ENCODE measurements around the gene UNKL. TPM values are rescaled to one million over a fixed set of nuclear protein-coding genes. Genes with fewer than 3 reads are reported as not detected.
"Not testable (repeated sequence)": the region's sequence is repeated elsewhere in the genome, so short reads cannot be mapped to it uniquely, and the experiment has no call there.

The UNKL gene
- total RNA-seq, 1 experiment from 2014 or later, result 10.5 TPM

DNA sequence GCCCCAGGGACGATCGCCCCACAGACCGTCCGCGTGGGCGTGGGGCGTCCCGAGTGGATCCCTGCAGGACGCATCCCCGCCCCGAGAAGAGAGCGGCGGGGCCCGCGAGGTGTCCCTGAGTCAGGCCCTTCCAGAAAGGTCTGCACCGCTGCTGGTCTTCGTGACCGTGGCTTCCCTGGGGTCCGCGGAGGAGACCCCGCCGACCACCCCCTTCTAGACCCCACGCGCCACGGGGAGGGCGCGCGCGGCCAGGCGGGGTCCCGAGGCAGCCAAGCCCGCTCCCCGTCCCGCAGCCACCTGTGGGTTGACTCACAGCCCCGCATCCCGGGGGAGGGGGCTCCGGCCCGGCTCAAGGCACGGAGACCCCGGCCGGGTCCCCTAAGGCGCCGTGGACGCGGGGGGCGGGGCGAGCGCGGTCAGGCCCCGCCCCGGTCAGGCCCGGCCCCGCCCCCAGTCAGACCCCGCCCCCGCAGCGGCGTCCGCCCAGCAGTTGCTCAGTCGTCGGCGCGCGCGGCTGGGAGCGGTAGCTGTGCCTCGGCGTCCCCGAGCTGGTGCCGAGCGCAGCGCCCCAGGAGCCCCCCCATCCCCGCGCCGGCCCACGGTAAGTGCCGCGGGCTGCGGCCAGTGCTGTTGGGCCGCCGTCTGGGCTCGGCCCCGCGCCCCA, 81.2 kb downstream of the UNKL start, which contains the start of gene BAIAP3:
Gene BAIAP3 (plus strand): TSS at position 497 of the 664 bp plus-strand sequence. CDS start 4,905 bp downstream, outside the sequence.
- no peak for DNase-seq
- no peaks in the 10 kb centered on the region for H3K36me3 ChIP-seq
- peaks cover 52% of the 10 kb centered on the region for H3K27me3 ChIP-seq
- no peak within 1 kb of the TSS for H3K4me3 ChIP-seq
- H3K9me3 ChIP-seq, result peaks cover 2% of the 10 kb centered on the region; the same call in 1 of the 2 replicates

DNA sequence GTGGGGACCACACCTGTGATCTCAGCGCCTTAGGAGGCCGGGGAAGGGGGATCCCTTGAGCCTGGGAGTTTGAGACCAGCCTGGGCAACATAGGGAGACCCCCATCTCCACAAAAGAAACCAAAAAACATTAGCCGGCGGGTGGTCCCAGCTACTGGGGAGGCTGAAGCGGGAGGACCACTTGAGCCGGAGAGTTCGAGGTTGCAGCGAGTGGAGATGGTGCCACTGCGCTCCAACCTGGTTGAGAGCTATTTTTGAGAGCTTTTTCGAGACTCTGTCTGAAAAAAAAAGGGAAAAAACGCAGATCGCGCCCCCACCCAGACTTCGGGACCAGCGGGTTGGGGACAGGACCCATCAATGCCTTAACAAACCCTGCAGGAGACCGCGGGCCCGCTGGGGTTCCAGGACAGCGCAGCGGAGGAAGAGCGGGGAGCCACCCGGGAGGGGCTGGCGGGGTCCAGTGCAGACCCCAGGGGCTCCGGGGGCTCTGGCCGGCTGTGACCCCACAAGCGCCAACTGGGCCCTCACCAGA, 81.8 kb downstream of the UNKL start:
- Histone ChIP-seq H3K9me3 (peaks cover 2% of the 10 kb centered on the region; the same call in 1 of the 2 replicates), H3K27me3 (peaks cover 52% of the 10 kb centered on the region), H3K36me3 (no peaks in the 10 kb centered on the region), H3K4me3 (no peak overlapping the region)
- DNase-seq, result no peak

DNA sequence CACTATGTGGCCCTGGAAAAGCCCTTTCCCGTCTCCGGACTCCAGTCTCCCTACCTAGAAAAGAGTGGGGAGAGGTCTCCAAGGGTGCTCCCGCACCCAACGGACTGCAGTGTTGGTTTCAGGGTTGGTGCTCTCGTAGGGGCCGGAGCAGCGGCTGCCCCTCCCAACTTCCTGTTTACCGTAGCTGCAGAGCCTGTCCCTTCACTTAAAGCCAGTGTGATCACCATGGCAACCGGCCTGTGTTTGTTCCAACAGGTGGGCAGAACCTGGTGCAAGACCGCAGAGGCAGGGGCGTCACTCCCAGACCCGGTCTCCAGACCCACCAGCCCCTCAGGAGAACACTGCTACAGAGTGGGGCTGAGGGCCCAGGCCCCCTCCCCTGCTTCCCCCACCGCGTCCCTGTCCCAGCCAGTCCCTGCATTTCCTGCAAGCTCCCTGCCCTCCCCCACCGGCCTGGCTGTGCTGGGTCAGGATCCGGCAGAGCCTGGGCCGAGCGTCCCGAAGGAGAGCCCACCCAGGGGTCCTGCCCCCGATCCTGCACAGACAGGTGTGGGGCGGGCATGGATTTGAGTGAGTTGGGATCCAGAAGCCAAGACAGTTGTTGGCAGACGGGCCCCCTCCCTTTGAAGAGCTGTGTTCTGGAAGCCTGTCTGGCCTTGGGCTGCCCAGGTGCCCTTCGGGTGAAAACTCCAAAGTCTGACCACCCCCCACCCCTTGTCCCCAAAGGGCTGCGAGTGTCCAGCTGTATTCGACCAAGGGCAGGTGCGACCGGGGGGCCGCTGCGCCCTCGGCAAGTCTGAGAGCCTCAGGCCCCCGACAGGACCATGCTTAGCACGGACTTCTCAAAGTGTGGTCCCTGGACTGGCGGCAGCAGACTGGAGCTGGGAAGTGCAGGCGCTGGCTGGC, 82.5 kb downstream of the UNKL start:
- Histone ChIP-seq H3K27me3 (peaks cover 51% of the 10 kb centered on the region), H3K9me3 (peaks cover 2% of the 10 kb centered on the region; the same call in 1 of the 2 replicates), H3K36me3 (no peaks in the 10 kb centered on the region), H3K4me3 (no peak overlapping the region)
- DNase-seq, result no peak

DNA sequence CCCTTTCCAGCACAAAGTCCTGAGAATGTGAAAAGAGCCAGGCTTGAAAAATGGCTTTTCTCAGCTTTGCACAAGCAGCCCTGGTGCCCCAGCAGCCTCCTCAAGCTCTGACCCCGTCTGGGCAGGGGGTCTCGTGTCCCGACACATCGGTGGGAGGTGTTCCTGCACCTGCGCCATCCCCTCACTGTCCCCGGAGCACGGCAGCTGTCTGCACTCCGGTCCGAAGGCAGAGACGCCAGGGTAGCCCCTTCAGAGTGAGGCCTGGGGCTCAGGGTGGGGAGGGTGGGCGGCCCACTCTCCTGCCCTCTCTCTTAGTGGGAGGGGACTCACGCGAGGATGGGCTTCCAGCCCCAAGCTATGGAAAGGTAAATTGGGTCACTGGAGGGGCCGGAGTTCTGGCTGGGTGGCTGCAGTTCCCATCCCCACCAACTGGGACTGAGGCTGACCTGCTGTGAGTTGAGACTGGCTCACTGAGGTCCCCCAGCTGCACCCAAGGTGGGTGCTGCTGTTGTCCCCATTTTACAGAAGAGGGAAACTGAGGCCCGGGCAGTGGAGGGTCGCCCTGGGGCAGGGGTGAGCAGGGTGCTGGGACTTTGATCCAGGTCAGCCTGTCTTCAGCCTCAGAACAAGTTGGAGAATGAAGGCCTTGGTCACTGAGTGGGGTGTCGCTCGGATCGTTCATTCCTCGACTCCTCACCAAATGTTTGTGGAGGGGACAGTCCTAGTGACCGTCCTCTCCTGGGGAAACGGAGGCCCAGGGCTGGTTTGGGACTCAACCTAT, 83.4 kb downstream of the UNKL start:
- H3K36me3 ChIP-seq, result no peaks in the 10 kb centered on the region
- DNase-seq, result no peak
- no peak overlapping the region for H3K4me3 ChIP-seq
- peaks cover 46% of the 10 kb centered on the region for H3K27me3 ChIP-seq
- peaks cover 2% of the 10 kb centered on the region; the same call in 1 of the 2 replicates for H3K9me3 ChIP-seq

DNA sequence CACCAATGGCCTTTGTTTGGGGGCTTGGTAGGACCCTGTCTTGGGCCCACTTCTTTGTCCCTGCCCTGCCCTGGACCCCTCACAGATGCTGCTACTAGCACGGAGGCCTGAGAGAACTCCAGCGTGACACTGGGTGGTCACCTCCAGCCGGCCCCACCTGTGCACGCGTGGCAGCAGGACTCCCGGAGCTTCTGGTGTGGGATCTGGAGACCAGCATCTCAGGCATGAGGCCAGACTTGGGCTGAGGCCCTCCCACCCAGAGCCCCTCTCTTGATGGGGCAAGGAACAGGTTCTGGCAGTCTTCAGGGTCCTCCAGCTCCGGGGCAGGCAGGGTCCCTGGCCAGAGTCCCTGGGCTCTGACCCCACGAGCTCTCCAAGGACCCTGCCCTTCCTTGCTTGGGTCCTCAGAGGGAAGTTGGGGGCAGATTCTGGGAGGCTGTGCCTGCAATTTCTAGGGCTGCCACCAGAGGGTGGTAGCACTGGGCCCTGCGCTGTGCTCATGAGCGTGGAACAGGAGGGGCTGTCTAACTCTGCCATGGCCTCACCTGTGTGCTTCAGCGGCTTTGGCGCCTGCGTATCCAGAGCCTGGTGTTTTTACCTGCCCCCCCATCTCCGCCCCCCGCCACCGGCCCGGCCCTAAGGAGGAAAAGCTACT, 84.1 kb downstream of the UNKL start:
- H3K4me3 ChIP-seq, result no peak overlapping the region
- H3K36me3 ChIP-seq, result no peaks in the 10 kb centered on the region; the same call in 1 of the 2 replicates
- H3K9me3 ChIP-seq, result peaks cover 2% of the 10 kb centered on the region; the same call in 1 of the 2 replicates
- no peak for DNase-seq
- peaks cover 38% of the 10 kb centered on the region for H3K27me3 ChIP-seq

DNA sequence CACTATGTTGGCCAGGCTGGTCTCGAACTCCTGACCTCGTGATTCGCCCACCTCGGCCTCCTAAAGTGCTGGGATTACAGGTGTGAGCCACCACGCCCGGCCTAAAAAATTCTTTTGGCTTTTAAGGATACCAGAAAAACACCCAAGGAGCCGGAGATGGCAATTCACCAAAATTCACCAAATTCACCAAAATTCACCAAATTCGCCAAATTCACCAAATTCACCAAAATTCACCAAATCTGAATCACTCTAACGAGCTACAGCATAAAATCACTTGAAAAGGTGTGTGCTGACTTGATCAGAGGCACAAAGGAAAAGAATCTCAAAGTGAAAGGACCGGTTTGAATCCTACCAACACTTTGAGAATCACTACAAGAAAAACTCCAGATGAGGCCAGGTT, 85.5 kb downstream of the UNKL start:
- H3K27me3 ChIP-seq, result peaks cover 24% of the 10 kb centered on the region

DNA sequence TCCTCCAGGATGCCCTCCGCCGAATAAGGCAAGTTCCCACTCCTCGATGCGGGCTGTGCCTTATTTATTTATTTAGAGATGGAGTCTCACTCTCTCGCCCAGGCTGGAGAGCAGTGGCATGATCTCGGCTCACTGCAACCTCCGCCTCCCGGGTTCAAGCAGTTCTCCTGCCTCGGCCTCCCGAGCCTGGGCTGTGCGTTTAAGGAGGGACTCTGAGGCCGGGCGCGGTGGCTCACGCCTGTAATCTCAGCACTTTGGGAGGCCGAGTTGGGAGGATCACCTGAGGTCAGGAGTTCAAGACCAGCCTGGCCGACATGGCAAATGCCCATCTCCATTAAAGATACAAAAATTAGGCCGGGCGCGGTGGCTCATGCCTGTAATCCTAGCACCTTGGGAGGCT, 86.4 kb downstream of the UNKL start:
- not testable (repeated sequence) for DNase-seq, H3K4me3 ChIP-seq, H3K9me3 ChIP-seq
- H3K36me3 ChIP-seq, result peaks cover 12% of the 10 kb centered on the region
- peaks cover 18% of the 10 kb centered on the region for H3K27me3 ChIP-seq

More for the DNA sequence above, 85.5 kb downstream of the UNKL start:
- H3K4me3 ChIP-seq, H3K9me3 ChIP-seq, DNase-seq: not testable (repeated sequence)
- peaks cover 11% of the 10 kb centered on the region for H3K36me3 ChIP-seq

DNA sequence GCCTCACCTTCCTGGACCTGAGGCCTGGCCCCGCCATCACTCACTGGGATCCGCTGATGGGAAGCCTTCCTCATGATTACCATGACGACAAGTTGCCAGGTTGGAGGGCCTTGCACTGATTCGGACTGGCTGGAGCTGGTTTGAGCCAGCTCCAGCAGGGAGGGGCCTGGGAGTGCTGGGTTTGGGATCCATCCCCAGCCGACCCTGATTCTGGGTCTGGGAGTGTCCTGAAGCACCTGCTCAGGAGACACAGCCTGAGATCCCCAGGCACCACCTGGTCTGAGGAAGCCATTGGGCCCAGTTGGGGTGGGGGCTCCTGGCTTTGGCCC, 86.9 kb downstream of the UNKL start:
- H3K4me3 ChIP-seq, result no peak overlapping the region
- peaks cover 2% of the 10 kb centered on the region; the same call in 1 of the 2 replicates for H3K9me3 ChIP-seq
- H3K36me3 ChIP-seq, result peaks cover 15% of the 10 kb centered on the region
- no peak for DNase-seq
- H3K27me3 ChIP-seq, result peaks cover 13% of the 10 kb centered on the region

DNA sequence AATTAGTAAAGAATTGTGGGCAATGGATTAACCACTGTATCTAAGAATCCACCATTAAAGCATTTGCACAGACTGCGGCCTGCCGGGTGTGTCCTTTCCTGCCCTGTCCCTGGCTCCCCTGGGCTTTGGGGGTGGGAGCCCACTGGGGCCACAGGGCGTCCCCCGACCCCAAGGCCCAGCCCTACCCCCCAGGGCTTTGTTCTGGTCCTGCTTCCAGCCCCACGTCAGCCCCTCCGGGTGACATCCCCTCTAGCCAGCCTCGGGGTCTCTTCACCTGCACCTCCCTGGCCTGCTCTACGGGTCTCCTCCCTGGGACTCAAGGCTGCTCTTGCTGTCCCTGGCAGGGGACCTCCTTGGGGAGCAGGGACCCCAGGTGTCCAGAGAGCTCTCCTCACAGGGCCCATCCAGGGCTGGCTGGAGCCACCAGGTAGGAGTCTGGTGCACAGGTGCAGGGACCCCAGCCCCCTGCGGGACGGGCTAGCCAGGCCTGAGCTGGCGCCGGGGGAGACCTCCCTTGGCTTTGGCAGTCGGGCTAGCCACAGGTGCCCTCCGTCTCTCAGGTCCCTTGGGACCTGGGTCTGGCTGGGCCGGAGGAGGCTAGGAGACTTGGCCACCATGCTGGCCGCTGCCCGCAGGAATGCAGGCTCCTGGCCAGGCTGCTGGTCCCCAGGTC, 87.4 kb downstream of the UNKL start:
- peaks cover 2% of the 10 kb centered on the region; the same call in 1 of the 2 replicates for H3K9me3 ChIP-seq
- H3K36me3 ChIP-seq, result peaks cover 20% of the 10 kb centered on the region
- DNase-seq, result no peak
- H3K4me3 ChIP-seq, result no peak overlapping the region
- H3K27me3 ChIP-seq, result peaks cover 8% of the 10 kb centered on the region

DNA sequence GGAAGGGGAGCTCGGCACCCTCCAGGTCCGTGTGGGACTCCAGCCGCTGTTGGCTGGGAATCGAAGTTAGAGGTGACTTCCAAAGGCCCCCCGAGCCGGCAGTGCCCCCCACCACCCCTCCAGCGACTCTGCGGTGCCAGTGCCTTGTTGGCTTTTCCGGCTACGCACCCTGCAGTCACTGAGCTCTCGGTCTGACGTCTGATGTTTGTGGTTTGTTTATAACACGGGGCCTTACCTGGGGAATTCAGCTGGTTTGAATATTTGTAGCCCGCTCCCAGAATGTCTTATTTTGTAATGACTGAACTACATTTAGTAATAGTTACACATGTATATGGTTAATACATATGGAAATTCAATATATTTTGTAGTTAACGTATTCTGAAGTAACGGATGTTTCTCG, 88.1 kb downstream of the UNKL start:
- Histone ChIP-seq H3K27me3 (peaks cover under 1% of the 10 kb centered on the region; the same call in 1 of the 2 replicates), H3K36me3 (peaks cover 21% of the 10 kb centered on the region), H3K4me3 (no peak overlapping the region), H3K9me3 (peaks cover 2% of the 10 kb centered on the region; the same call in 1 of the 2 replicates)
- no peak for DNase-seq

DNA sequence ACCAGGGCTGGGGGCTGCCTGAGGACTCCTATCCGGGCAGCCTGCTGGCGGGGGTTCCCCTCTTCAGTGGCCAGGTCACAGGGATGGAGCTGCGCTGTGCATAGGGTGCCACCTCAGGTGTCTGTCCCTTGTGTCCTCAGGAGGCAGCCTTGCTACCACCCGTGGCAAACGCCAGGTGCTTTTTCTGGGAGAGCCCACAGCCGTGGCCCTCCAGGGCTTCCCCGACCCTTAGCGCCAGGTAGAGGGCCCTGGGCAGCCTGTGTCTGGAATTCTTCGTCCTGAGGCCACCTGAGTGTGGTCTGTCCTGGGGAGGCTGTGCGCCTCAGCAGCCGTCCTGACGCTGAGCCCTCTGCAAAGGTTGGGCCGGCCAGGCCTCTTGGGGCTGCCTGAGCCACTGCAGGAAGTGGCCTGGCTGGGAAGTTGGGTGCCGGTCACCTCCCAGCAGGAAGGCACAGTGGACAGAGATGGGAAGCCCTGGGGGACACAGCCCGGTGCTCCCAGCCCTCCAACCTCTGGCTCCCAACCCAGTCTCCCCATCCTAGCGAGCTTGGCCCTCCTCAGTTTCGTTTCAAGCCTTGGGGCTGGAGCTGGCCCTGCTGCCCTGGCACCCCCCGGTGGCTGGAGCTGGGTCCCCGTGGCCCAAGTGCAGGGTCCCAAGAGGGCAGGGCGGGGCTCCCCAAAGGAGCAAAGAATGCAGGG, 88.7 kb downstream of the UNKL start:
- Histone ChIP-seq H3K27me3 (no peaks in the 10 kb centered on the region), H3K9me3 (peaks cover 2% of the 10 kb centered on the region; the same call in 1 of the 2 replicates), H3K36me3 (peaks cover 26% of the 10 kb centered on the region), H3K4me3 (no peak overlapping the region)
- DNase-seq, result no peak

DNA sequence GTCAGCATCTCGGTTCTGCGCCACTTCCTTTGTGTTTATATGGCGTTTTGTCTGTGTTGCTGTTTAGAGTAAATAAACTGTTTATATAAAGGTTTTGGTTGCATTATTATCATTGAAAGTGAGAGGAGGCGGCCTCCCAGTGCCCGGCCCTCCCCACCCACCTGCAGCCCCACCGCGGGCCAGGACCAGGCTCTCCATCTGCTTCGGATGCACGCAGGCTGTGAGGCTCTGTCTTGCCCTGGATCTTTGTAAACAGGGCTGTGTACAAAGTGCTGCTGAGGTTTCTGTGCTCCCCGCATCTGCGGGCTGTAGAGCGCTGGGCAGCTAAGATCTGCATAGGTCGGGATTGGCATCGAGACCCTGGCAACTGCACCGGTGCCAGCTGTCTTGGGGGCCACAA, 89.2 kb downstream of the UNKL start:
- Histone ChIP-seq H3K27me3 (no peaks in the 10 kb centered on the region), H3K36me3 (peaks cover 32% of the 10 kb centered on the region), H3K4me3 (no peak overlapping the region), H3K9me3 (no peaks in the 10 kb centered on the region)
- DNase-seq, result no peak

DNA sequence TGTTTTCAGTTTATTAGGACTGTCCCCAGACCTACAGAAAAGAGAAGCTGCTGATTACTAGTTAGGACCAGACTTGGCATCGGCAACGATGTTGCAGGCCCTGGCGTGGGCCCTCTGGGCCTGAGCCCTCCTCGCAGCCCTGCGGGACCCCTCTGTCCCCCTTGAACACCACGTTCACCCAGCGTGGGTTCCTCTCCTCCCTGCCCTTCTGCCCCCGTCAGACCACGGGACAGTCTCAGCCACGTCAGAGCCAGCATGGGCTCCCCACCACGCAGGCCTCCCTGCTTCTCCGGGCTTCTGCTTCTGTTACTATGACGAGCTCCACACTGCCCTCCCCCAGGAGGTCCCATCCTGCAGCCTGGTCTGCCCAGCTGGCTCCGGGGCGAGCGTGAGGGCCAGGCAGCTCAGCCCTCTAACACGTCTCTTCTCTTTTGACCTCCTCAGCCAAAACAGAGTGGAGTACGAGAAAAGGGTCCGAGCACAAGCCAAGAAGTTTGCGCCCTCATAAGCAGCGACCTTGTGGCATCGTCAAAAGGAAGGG, 90.1 kb downstream of the UNKL start:
- no peak for DNase-seq
- H3K9me3 ChIP-seq, result no peaks in the 10 kb centered on the region
- peaks cover 41% of the 10 kb centered on the region for H3K36me3 ChIP-seq
- H3K27me3 ChIP-seq, result no peaks in the 10 kb centered on the region
- no peak overlapping the region for H3K4me3 ChIP-seq

DNA sequence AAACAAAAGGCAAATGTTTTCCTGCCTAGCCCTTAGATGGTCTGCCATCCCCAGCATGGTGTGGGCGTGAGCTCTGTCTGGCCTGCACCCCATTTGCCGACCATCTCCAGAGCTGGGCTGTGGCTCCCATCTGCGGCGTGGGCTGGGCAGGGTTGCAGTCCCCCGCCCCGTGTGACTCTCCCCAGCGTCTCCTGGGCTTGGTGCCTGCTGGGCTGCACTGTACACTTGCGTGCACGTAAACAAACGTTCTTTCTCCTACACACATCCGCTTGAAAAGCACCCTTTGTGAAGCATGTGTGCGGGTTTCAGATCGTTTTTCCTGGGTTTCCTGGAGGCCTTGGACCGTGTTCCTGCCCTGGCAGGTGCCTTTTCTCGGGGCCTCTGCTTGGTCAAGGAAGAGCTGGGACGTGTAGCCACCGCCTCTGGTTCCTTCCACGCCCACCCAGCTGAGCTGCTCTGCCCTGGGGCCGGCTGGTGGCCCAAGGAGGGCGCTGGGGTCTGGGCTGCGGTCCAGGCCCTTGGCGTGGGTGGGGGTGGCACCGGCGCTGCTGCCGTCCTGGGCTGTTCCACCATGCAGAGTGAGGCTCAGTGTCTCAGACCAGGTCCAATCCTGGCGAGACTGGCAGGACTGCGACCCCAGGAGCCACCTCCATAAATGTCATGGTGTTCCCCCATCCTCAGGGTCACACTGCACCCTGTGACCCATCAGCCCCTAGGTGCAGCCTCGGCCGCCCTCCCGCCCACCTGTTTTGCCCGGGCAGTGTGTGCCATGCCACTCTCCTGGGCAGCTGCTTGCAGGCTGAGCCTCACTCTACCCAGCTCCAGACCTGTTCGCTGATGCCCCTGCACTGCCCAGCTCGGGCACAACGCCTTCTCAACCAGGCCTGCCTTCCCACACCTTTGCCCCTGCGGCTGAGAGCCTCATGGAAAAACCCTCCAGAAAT, 90.9 kb downstream of the UNKL start:
- peaks cover 49% of the 10 kb centered on the region for H3K36me3 ChIP-seq
- H3K27me3 ChIP-seq, result no peaks in the 10 kb centered on the region
- no peak for DNase-seq
- no peaks in the 10 kb centered on the region for H3K9me3 ChIP-seq
- no peak overlapping the region for H3K4me3 ChIP-seq

All from MG63 (cell line).